WI38 (cell line): Measurements from ENCODE around the gene NKIRAS2.
A peak's percentile ranks its signal among the peaks of the same experiment; 100 is the strongest.

Experiments used
- H3K4me3 ChIP-seq: 2 replicates; pipeline ENCODE4 v1.5.1; 2011; ENCODE audit warnings: low read depth, mild to moderate bottlenecking, control low read depth, low read length
- CTCF ChIP-seq: IDR thresholded peaks from 2 replicates; pipeline ENCODE4 v1.5.1; 2012; ENCODE audit warnings: low read depth, mild to moderate bottlenecking, control low read depth, low read length

Gene NKIRAS2

GRCh38 chr17:42042598-42043319 is 22.9 kb downstream of the NKIRAS2 start:
- no peak for TF ChIP-seq CTCF
- H3K4me3 ChIP-seq = no peak overlapping the region

GRCh38 chr17:42045719-42046118 is 25.8 kb downstream of the NKIRAS2 start:
- no peak for TF ChIP-seq CTCF
- no peak overlapping the region for H3K4me3 ChIP-seq

GRCh38 chr17:42047343-42047742 is 27.5 kb downstream of the NKIRAS2 start:
- no peak overlapping the region for H3K4me3 ChIP-seq
- no peak for TF ChIP-seq CTCF

- peak overlapping the region; percentile 49 for H3K4me3 ChIP-seq
- no peak for TF ChIP-seq CTCF
Measured at GRCh38 chr17:42049834-42050392, 30.0 kb downstream of the NKIRAS2 start.

- TF ChIP-seq CTCF = no peak
Measured at GRCh38 chr17:42050393-42051012, 30.6 kb downstream of the NKIRAS2 start, which contains the start of gene C17orf113. TSS of gene C17orf113 (minus strand) at chr17:42050601. CDS start at chr17:42043376, 7,225 bp downstream.

GRCh38 chr17:42051013-42051400 is 31.1 kb downstream of the NKIRAS2 start:
- H3K4me3 ChIP-seq = no peak overlapping the region
- no peak for TF ChIP-seq CTCF

More at GRCh38 chr17:42050393-42051012, 30.6 kb downstream of the NKIRAS2 start, which contains the start of gene C17orf113:
- peak within 1 kb of the TSS; percentile 49 for H3K4me3 ChIP-seq

- TF ChIP-seq CTCF = no peak
- H3K4me3 ChIP-seq = no peak overlapping the region
Measured at GRCh38 chr17:42051645-42052044, 31.8 kb downstream of the NKIRAS2 start.
